WTC11 (cell line): Measurements from ENCODE around the gene SNX1. TPM values are rescaled to one million over a fixed set of nuclear protein-coding genes. Genes with fewer than 3 reads are reported as not detected.

Experiments
- ATAC-seq: fragments of 200-7000 bp; cut with Tn5 transposase; 2 replicates; pipeline ENCODE4 v1.10.0; 2021; ENCODE audit warnings: mild to moderate bottlenecking, moderate library complexity
- CTCF ChIA-PET: fragments of 300-600 bp; sonication (Branson Sonifier 250); formaldehyde crosslinking; loops from one replicate; lab custom pipeline; 2021; ENCODE audit warnings: antibody characterized with exemption; lab: Charles Lee
- POLR2A ChIA-PET: fragments of 350-600 bp; sonication (Branson Sonifier 250); formaldehyde crosslinking; loops from one replicate; lab custom pipeline; 2021; ENCODE audit warnings: antibody characterized with exemption; lab: Charles Lee
- DNase-seq: peaks from one replicate; pipeline ENCODE4 v3.0.0; 2021; ENCODE audit warnings: low spot score
- H3K27ac Mint-ChIP-seq: 2 replicates; pipeline ENCODE4 v1.8.0; 2021; ENCODE audit warnings: mixed read lengths
- H3K27me3 Mint-ChIP-seq: 2 replicates; pipeline ENCODE4 v1.8.0; 2021; ENCODE audit warnings: low read depth, mild to moderate bottlenecking, moderate library complexity, mixed read lengths
- H3K36me3 Mint-ChIP-seq: 2 replicates; pipeline ENCODE4 v1.8.0; 2021; ENCODE audit warnings: mixed read lengths
- H3K4me1 Mint-ChIP-seq: 2 replicates; pipeline ENCODE4 v1.8.0; 2022; ENCODE audit warnings: mixed read lengths
- H3K4me3 Mint-ChIP-seq: 2 replicates; pipeline ENCODE4 v1.8.0; 2021; ENCODE audit warnings: mild to moderate bottlenecking, moderate library complexity, mixed read lengths
- H3K9me3 Mint-ChIP-seq: 2 replicates; pipeline ENCODE4 v1.8.0; 2021; ENCODE audit warnings: mixed read lengths
- ELF4 ChIP-seq: sonication (generic); formaldehyde crosslinking; IDR thresholded peaks from 2 replicates; pipeline ENCODE4 v1.8.1; 2022; ENCODE audit warnings: low read depth, mild to moderate bottlenecking, moderate library complexity, missing genetic modification reagents
- FOXK1 ChIP-seq: sonication (generic); formaldehyde crosslinking; IDR thresholded peaks from 2 replicates; pipeline ENCODE4 v1.8.0; 2022; ENCODE audit warnings: mild to moderate bottlenecking, moderate library complexity, missing genetic modification reagents
- GTF2I ChIP-seq: fragments of 250-450 bp; sonication (Bioruptor Pico); conservative IDR thresholded peaks from 2 replicates; pipeline ENCODE4 v1.4.0; 2021; ENCODE audit warnings: mild to moderate bottlenecking
- JUN ChIP-seq: sonication (generic); formaldehyde crosslinking; IDR thresholded peaks from 2 replicates; pipeline ENCODE4 v1.8.0; 2023; ENCODE audit warnings: mild to moderate bottlenecking, missing genetic modification reagents
- NFE2L1 ChIP-seq: sonication (generic); formaldehyde crosslinking; IDR thresholded peaks from 2 replicates; pipeline ENCODE4 v1.8.1; 2023; ENCODE audit warnings: missing genetic modification reagents
- NFYB ChIP-seq: sonication (generic); formaldehyde crosslinking; conservative IDR thresholded peaks from 2 replicates; pipeline ENCODE4 v1.8.0; 2022; ENCODE audit warnings: low read depth, missing genetic modification reagents
- NR1H2 ChIP-seq: sonication (generic); formaldehyde crosslinking; IDR thresholded peaks from 2 replicates; pipeline ENCODE4 v1.9.0; 2021; ENCODE audit warnings: mild to moderate bottlenecking, moderate library complexity, missing genetic modification reagents
- NR3C1 ChIP-seq: sonication (generic); formaldehyde crosslinking; conservative IDR thresholded peaks from 2 replicates; pipeline ENCODE4 v1.8.1; 2023; ENCODE audit warnings: low read depth, mild to moderate bottlenecking, missing genetic modification reagents
- RELA ChIP-seq: sonication (generic); formaldehyde crosslinking; IDR thresholded peaks from 2 replicates; pipeline ENCODE4 v1.8.1; 2022; ENCODE audit warnings: missing genetic modification reagents, mild to moderate bottlenecking, borderline replicate concordance
- SMAD3 ChIP-seq: sonication (generic); formaldehyde crosslinking; IDR thresholded peaks from 2 replicates; pipeline ENCODE4 v1.8.0; 2022; ENCODE audit warnings: missing genetic modification reagents, mild to moderate bottlenecking, borderline replicate concordance
- ZNF671 ChIP-seq: fragments of 250-450 bp; sonication (Bioruptor Pico); IDR thresholded peaks from 2 replicates; pipeline ENCODE4 v1.8.0; 2021; ENCODE audit warnings: mild to moderate bottlenecking
- total RNA-seq: library from RNA; stranded (reverse); gene quantifications from 3 replicates; pipeline ENCODE4 v1.2.3, GENCODE V29; 2021
- TF ChIP-seq, protein P1 (sequence below): sonication (generic); formaldehyde crosslinking; IDR thresholded peaks from 2 replicates; pipeline ENCODE4 v1.8.1; 2022; ENCODE audit warnings: low read depth, mild to moderate bottlenecking, moderate library complexity, missing genetic modification reagents, borderline replicate concordance
- TF ChIP-seq, protein P2 (sequence below): sonication (generic); formaldehyde crosslinking; IDR thresholded peaks from 2 replicates; pipeline ENCODE4 v1.8.1; 2023; ENCODE audit warnings: mild to moderate bottlenecking, missing genetic modification reagents
- TF ChIP-seq, protein P3 (sequence below): sonication (generic); formaldehyde crosslinking; IDR thresholded peaks from 2 replicates; pipeline ENCODE4 v1.8.0; 2023; ENCODE audit warnings: missing genetic modification reagents, mild to moderate bottlenecking, borderline replicate concordance
- TF ChIP-seq, protein P4 (sequence below): sonication (generic); formaldehyde crosslinking; IDR thresholded peaks from 2 replicates; pipeline ENCODE4 v1.8.0; 2023; ENCODE audit warnings: mild to moderate bottlenecking, missing genetic modification reagents
- TF ChIP-seq, protein P5 (sequence below): sonication (generic); formaldehyde crosslinking; IDR thresholded peaks from 2 replicates; pipeline ENCODE4 v1.8.0; 2022; ENCODE audit warnings: mild to moderate bottlenecking, missing genetic modification reagents
- TF ChIP-seq, protein P6 (sequence below): fragments of 250-450 bp; sonication (Bioruptor Pico); IDR thresholded peaks from 2 replicates; pipeline ENCODE4 v1.9.0; 2021; ENCODE audit warnings: mild to moderate bottlenecking

SNX1 gene
- total RNA-seq, 1 experiment from 2014 or later, result 65.7 TPM

DNA sequence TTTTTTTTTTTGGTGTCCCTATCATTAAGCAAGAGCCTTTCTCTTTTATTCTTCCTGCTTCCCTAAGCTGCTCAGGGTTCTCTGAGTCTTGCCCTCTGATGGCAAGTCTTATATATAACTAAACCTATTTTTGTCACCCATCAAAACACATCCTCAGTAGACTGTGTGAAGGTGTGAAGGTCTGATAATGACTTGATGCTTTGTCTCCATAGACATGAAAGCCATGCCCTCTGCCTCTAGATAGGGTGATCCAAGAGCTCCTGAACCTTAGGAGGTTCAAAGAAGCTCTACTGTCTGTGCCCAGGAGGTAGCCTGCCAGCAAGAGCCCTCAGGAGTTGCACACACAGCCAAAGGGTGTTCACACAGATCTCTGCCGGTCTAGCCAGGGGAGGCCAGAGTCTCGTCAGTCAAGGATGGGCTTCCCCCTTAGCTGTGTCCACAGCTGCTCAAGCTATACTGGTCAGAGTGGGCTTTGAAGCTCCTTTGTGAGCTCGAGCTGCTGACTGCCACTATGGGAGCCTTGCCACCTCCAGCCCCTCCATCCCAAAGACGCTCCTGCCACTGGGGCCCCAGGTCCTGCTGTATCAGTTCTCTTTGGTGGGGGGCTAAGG is 42.7 kb downstream of the SNX1 start:
- DNase-seq (no peak), ATAC-seq (no peak)
- ChIA-PET CTCF (interaction anchor here (0.6 to 2.8 kb wide), 3 partner anchors 11 to 699 kb away, joined by 6 to 25 read pairs (median 15); no protein-coding TSS in a partner anchor), POLR2A (interaction anchor here (1.0 kb wide), 1 partner anchor 15 kb away, joined by 3 read pairs; no protein-coding TSS in a partner anchor)
- no peaks in the 10 kb centered on the region for H3K4me1 Mint-ChIP-seq
- H3K4me3 Mint-ChIP-seq, result no peak overlapping the region
- peaks cover 28% of the 10 kb centered on the region for H3K36me3 Mint-ChIP-seq
- no peaks in the 10 kb centered on the region for H3K9me3 Mint-ChIP-seq
- TF ChIP-seq, protein P1, sequence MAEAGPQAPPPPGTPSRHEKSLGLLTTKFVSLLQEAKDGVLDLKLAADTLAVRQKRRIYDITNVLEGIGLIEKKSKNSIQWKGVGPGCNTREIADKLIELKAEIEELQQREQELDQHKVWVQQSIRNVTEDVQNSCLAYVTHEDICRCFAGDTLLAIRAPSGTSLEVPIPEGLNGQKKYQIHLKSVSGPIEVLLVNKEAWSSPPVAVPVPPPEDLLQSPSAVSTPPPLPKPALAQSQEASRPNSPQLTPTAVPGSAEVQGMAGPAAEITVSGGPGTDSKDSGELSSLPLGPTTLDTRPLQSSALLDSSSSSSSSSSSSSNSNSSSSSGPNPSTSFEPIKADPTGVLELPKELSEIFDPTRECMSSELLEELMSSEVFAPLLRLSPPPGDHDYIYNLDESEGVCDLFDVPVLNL, result no peak
- TF ChIP-seq, protein P2, sequence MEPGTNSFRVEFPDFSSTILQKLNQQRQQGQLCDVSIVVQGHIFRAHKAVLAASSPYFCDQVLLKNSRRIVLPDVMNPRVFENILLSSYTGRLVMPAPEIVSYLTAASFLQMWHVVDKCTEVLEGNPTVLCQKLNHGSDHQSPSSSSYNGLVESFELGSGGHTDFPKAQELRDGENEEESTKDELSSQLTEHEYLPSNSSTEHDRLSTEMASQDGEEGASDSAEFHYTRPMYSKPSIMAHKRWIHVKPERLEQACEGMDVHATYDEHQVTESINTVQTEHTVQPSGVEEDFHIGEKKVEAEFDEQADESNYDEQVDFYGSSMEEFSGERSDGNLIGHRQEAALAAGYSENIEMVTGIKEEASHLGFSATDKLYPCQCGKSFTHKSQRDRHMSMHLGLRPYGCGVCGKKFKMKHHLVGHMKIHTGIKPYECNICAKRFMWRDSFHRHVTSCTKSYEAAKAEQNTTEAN, result no peak
- TF ChIP-seq, protein P3, sequence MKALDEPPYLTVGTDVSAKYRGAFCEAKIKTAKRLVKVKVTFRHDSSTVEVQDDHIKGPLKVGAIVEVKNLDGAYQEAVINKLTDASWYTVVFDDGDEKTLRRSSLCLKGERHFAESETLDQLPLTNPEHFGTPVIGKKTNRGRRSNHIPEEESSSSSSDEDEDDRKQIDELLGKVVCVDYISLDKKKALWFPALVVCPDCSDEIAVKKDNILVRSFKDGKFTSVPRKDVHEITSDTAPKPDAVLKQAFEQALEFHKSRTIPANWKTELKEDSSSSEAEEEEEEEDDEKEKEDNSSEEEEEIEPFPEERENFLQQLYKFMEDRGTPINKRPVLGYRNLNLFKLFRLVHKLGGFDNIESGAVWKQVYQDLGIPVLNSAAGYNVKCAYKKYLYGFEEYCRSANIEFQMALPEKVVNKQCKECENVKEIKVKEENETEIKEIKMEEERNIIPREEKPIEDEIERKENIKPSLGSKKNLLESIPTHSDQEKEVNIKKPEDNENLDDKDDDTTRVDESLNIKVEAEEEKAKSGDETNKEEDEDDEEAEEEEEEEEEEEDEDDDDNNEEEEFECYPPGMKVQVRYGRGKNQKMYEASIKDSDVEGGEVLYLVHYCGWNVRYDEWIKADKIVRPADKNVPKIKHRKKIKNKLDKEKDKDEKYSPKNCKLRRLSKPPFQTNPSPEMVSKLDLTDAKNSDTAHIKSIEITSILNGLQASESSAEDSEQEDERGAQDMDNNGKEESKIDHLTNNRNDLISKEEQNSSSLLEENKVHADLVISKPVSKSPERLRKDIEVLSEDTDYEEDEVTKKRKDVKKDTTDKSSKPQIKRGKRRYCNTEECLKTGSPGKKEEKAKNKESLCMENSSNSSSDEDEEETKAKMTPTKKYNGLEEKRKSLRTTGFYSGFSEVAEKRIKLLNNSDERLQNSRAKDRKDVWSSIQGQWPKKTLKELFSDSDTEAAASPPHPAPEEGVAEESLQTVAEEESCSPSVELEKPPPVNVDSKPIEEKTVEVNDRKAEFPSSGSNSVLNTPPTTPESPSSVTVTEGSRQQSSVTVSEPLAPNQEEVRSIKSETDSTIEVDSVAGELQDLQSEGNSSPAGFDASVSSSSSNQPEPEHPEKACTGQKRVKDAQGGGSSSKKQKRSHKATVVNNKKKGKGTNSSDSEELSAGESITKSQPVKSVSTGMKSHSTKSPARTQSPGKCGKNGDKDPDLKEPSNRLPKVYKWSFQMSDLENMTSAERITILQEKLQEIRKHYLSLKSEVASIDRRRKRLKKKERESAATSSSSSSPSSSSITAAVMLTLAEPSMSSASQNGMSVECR (CRISPR knock-in tag), result no peak
- TF ChIP-seq NR3C1 (CRISPR knock-in tag), result no peak
- no peaks in the 10 kb centered on the region for H3K27me3 Mint-ChIP-seq
- H3K27ac Mint-ChIP-seq, result no peak overlapping the region

DNA sequence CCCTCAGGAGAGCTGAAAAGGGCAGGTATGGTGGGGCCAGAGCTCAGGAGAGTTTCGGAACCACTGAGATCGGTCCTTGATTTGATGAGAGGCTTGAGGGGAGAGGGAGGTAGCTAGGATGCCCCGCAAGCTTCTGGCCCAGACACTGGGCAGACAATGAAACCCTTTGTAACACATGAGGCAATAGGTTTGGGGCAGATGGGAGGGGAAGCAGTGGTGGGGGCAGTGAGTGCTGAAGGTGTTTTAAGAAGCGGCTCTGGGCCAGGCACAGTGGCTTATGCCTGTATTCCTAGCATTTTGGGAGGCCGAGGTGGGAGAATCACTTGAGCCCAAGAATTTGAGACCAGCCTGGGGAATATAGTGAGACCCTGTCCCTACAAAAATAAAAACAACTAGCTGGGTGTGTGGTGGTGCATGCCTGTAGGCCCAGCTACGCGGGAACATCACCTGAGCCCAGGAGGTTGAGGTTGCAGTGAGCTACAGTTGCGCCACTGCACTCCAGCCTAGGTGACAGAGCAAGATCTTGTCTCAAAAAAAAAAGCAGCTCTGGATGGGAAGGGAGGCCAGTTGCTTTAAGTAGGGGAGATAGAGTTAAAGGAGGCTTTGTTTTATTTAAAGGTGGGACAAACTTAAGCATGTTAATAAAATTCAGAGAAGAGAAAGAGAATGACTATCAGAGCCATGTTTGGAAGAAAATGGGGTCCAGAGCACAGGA is 46.2 kb downstream of the SNX1 start:
- no peaks in the 10 kb centered on the region for H3K4me1 Mint-ChIP-seq
- ATAC-seq (no peak), DNase-seq (no peak)
- no peak overlapping the region for H3K4me3 Mint-ChIP-seq
- peaks cover 7% of the 10 kb centered on the region for H3K36me3 Mint-ChIP-seq
- no peak overlapping the region for H3K27ac Mint-ChIP-seq
- no peaks in the 10 kb centered on the region for H3K9me3 Mint-ChIP-seq
- no peaks in the 10 kb centered on the region for H3K27me3 Mint-ChIP-seq
- TF ChIP-seq, protein P4, sequence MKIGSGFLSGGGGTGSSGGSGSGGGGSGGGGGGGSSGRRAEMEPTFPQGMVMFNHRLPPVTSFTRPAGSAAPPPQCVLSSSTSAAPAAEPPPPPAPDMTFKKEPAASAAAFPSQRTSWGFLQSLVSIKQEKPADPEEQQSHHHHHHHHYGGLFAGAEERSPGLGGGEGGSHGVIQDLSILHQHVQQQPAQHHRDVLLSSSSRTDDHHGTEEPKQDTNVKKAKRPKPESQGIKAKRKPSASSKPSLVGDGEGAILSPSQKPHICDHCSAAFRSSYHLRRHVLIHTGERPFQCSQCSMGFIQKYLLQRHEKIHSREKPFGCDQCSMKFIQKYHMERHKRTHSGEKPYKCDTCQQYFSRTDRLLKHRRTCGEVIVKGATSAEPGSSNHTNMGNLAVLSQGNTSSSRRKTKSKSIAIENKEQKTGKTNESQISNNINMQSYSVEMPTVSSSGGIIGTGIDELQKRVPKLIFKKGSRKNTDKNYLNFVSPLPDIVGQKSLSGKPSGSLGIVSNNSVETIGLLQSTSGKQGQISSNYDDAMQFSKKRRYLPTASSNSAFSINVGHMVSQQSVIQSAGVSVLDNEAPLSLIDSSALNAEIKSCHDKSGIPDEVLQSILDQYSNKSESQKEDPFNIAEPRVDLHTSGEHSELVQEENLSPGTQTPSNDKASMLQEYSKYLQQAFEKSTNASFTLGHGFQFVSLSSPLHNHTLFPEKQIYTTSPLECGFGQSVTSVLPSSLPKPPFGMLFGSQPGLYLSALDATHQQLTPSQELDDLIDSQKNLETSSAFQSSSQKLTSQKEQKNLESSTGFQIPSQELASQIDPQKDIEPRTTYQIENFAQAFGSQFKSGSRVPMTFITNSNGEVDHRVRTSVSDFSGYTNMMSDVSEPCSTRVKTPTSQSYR, result no peak
- TF ChIP-seq, protein P5, sequence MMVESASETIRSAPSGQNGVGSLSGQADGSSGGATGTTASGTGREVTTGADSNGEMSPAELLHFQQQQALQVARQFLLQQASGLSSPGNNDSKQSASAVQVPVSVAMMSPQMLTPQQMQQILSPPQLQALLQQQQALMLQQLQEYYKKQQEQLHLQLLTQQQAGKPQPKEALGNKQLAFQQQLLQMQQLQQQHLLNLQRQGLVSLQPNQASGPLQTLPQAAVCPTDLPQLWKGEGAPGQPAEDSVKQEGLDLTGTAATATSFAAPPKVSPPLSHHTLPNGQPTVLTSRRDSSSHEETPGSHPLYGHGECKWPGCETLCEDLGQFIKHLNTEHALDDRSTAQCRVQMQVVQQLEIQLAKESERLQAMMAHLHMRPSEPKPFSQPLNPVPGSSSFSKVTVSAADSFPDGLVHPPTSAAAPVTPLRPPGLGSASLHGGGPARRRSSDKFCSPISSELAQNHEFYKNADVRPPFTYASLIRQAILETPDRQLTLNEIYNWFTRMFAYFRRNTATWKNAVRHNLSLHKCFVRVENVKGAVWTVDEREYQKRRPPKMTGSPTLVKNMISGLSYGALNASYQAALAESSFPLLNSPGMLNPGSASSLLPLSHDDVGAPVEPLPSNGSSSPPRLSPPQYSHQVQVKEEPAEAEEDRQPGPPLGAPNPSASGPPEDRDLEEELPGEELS (CRISPR knock-in tag), result no peak
- no peak for TF ChIP-seq RELA
- no peak for TF ChIP-seq JUN (CRISPR knock-in tag)
- TF ChIP-seq ELF4 (CRISPR knock-in tag), result no peak
- TF ChIP-seq, protein P6, sequence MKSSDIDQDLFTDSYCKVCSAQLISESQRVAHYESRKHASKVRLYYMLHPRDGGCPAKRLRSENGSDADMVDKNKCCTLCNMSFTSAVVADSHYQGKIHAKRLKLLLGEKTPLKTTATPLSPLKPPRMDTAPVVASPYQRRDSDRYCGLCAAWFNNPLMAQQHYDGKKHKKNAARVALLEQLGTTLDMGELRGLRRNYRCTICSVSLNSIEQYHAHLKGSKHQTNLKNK (CRISPR knock-in tag), result no peak
- no peak for TF ChIP-seq NFYB (CRISPR knock-in tag)
- TF ChIP-seq SMAD3 (CRISPR knock-in tag), result no peak
- TF ChIP-seq GTF2I (CRISPR knock-in tag), result no peak
- no peak for TF ChIP-seq FOXK1 (CRISPR knock-in tag)
- TF ChIP-seq ZNF671 (CRISPR knock-in tag), result no peak
- TF ChIP-seq NFE2L1 (CRISPR knock-in tag), result no peak
- TF ChIP-seq NR1H2, result no peak
- ChIA-PET CTCF (interaction anchor here (4.9 kb wide), 1 partner anchor 12 kb away, joined by 39 read pairs; no protein-coding TSS in a partner anchor), POLR2A (no interaction called here)
